ENCODE results near the gene FSTL5.

GRCh38 chr4:161404346-161405110 lies 759.3 kb downstream of the FSTL5 start:
- TF ChIP-seq POLR2AphosphoS5 (IDR thresholded peaks at IDR 0.05; ENCODE audit: borderline replicate concordance, low read depth, low read length): no peak
- no peak for TF ChIP-seq EZH2 (IDR thresholded peaks at IDR 0.05)
- no peak for TF ChIP-seq FOXP2 (optimal IDR thresholded peaks at IDR 0.05; ENCODE audit: control extremely low read depth, extremely low read length, insufficient read depth)
